ENCODE data around the gene YIPF7. TPM values are rescaled to one million over a fixed set of nuclear protein-coding genes. Genes with fewer than 3 reads are reported as not detected.

The YIPF7 gene
- not detected in 2 replicates for total RNA-seq

DNA sequence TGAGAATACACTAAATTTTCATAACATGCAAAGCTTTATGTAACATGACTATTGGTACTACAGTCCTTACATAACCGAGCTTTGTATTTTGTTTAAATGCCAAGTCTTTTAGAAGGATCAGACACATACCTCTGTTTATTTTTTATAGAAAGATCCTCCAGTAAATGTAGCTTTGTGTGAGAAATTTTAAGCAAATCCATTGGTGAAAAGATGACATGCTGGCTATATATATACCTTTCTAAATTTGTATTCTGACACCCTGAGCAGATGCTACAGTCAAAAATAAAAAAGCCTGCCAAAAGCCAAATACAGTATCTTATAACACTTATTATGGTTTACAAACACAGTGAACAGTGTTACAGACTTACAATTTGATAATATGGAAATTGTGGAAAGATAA lies at the start of gene YIPF7:
Gene YIPF7 (minus strand): TSS at position 201 of the 400 bp plus-strand sequence. CDS start 1,525 bp downstream, outside the sequence.
- DNase-seq (ENCODE audit: extremely low read depth, low read depth, low spot score), result no peak

DNA sequence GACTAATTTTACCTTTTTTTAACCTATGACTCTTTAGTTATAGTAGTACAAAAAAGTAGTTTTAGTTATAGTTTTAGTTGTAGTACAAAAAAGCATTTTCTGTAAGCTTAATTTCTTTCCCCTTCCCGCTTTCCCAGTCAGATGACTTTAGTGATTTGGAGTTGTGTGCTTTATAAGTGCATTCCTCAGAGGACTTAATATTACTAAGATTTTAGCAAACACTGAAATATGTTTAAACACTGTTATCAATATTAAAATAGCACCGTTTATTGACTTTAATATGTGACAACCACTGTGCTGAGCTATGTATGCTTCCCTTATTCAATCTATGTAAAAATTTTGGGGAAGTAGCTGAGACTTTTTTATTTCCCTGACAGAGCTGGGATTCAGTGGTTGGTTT lies 49.6 kb upstream of the YIPF7 start:
- DNase-seq (ENCODE audit: extremely low read depth, low read depth, low spot score), result no peak

DNA sequence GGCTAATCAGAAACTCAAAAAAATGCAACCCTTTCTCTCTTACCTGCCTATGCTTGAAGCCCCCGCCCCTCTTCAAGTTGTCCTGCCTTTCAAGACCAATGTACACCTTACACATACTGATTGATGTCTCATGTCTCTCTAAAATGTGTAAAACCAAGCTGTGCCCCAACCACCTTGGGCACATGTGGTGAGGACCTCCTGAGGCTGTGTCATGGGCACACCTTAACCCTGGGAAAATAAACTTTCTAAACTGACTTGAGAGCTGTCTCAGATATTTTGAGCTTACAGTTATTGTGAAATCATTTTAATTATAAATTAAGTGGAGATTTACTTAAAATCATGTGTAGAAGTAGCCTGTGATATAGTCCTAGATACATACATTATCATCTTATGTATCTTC lies 49.0 kb upstream of the YIPF7 start:
- no peak for DNase-seq (ENCODE audit: extremely low read depth, low read depth, low spot score)

DNA sequence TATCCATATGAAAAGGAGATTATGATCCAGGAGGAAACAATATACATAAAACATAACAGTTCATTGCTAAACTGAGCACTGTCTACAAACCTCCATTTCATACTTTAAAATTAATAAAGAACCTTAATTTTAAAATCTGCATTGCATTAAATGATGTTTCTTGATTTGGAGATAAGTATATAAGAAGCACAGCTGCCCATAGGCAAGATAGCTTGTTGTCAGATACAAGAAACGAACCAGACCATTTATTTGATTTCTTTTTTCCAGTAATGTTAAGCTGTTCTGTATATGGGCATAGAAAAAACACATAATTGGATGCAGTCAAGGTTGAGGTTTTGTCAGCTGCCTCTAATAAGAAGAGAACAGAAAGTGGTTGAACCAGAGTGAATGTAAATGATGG lies 33.2 kb upstream of the YIPF7 start:
- no peak for DNase-seq (ENCODE audit: extremely low read depth, low read depth, low spot score)

DNA sequence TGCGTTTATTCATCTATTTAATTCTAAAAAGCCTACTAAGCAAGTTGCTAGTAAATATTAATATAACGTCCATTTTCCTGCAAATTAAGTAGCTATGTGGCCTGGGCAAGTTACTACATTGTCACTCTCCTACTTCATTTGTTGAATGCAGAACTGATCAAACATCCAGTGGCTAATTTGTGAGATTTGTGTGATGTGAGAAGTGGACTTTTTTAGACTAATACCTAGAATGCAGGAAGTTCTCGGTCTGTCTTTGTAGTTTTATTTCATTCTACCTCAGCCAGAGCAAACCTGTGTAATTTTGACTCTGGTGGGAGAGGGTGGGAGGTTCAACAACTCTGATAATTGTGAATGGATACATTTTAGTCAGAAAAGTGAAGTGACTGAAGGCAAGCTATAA lies 27.6 kb upstream of the YIPF7 start:
- DNase-seq (ENCODE audit: extremely low read depth, low read depth, low spot score), result peak; percentile 2

DNA sequence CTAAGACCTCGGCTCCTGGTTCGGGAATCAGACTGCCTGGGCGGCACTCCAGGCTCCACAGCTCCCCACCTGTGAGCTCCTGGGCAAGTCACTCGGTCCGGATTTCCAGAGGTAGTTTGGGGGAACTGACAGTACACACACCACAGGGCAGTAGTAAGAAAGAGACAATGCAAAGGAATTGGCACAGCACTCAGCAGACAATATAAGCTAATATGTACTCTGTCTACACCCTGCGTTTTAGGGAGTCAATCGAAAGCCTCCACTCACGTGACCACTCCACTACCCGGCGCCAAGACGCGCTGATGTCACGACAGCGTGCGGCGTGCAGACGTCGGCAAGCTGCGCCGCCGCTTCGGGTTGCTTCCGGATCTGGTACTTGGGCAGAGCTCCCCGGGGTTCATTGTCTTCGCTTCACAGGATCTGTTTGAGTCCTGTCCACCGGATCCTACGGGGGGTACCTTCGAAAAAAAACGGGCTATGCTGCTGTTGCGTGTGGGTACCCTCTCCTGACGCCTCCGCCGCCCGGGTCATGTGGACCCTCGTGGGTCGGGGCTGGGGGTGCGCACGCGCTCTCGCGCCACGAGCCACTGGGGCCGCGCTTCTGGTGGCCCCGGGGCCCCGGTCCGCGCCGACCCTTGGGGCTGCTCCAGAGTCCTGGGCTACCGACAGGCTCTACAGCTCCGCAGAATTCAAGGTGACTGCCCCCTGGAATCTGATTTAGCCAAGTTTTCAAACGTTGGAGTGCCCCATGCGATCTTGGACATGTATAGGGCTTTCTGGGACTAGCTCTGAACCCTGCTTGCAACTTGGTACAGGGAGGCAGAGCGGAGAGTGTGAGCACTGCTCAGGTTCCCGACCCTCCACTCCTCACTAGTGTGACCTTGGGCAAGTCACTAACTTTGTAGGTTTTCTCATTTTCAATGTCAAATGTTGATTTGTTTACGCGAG lies 26.9 kb upstream of the YIPF7 start, which contains the start of gene GUF1:
Gene GUF1 (plus strand): TSS at position 327 of the 948 bp plus-strand sequence. CDS start 203 bp downstream, at position 530.
- DNase-seq (ENCODE audit: extremely low read depth, low read depth, low spot score), result peak; percentile 67

DNA sequence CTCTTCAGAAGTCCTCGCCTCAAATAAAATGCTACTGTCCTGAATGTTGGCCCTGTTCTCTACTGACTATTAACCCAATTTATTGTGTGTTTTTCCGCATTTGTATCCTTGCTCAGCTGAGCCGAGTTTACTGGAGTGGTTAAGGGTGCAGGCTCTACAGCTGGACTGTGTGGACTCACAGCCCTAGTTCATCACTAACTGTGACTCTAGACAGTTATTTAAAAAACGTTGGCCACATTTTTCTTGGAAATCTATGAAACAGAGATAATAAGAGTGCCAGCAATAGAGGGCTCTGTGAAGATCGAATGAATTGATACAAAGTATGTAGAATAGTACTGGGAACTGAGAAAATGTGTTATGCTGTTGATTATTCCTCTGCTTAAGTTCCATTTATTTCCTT lies 23.9 kb upstream of the YIPF7 start:
- DNase-seq (ENCODE audit: extremely low read depth, low read depth, low spot score), result no peak

DNA sequence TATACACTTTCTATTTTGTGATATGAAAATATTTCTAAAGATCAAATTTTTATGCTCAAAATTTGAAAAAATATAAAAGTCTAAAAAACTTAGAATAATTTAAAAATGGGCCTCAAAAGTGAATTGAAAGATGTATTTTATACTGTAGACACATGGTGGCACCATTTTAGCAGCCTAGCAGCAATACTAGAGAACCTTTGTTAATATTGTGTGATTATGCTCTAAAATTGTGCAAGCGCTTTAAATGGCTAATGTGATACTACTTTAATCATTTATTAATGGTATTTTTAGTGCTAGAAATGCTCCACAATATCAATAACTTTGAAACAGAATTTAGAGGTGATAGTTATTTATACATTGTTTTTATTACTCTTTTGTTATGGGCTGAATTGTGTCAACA lies 23.0 kb upstream of the YIPF7 start:
- DNase-seq (ENCODE audit: extremely low read depth, low read depth, low spot score), result no peak

DNA sequence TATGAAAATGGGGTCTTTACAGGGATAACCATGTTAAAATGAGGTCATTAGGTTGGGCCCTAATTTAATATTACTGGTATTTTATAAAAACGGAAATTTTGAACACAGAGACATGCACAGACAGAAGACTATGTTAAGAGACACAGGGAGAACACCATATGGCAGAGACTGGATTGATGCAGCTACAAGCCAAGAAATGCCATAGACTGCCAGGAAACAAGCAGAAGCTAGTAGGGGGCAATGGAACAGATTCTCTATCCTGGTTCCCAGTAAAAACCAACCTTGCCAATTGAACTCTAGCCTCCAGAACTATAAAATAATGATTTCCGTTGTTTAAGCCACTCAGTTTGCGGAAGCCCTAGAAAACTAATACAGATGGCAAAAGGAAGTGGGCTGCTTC lies 20.2 kb upstream of the YIPF7 start:
- no peak for DNase-seq (ENCODE audit: extremely low read depth, low read depth, low spot score)

DNA sequence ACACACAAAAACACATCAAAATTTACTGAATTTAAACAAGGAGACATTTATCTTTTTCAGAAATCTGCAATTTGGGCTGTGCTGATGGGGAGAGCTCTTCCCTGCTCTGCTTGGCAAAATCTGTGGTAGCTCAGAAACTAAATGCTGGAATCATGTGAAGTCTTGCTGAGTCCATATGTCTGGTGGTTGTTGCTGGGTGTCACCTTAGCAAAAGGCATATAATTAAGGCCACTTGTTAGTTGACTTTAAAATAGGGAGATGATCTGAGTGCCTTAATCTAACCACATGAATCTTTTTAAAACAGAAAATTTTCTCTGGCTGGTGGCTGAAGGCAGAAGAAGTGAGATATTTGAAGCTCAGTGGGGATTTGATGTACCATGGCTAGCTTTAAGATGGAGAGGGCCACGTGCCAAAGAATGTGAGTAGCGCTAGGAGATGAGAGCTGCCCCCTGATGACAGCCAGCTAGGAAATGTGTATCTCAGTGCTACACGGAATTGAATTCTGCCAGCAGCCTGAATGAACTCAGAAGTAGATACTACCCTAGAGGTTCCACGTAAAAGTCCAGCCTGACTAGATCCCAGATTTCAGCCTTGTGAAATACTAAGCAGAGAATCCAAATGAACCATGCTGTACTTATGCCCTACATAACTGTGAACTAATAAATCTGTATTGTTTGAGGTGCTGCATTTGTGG lies 19.2 kb upstream of the YIPF7 start:
- no peak for DNase-seq (ENCODE audit: extremely low read depth, low read depth, low spot score)

DNA sequence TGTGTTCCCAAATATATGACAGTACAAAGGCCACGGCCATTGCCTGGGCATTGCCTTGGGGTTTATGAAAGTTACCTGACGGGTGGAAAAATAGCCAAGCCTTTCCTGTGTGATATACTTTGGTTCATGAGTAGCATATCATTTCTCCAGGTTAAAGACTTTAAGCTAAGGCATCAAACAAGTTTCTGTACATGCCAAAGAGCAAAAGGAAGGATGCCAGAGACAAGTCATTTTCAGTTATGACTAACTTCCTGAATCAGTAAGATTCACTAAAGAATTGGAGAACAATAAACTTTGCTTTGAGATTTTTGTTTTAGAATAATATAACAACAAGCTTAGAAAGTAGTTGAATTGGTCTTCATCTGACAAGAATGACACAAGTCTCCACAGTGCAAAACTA lies 17.1 kb upstream of the YIPF7 start:
- DNase-seq (ENCODE audit: extremely low read depth, low read depth, low spot score), result no peak

DNA sequence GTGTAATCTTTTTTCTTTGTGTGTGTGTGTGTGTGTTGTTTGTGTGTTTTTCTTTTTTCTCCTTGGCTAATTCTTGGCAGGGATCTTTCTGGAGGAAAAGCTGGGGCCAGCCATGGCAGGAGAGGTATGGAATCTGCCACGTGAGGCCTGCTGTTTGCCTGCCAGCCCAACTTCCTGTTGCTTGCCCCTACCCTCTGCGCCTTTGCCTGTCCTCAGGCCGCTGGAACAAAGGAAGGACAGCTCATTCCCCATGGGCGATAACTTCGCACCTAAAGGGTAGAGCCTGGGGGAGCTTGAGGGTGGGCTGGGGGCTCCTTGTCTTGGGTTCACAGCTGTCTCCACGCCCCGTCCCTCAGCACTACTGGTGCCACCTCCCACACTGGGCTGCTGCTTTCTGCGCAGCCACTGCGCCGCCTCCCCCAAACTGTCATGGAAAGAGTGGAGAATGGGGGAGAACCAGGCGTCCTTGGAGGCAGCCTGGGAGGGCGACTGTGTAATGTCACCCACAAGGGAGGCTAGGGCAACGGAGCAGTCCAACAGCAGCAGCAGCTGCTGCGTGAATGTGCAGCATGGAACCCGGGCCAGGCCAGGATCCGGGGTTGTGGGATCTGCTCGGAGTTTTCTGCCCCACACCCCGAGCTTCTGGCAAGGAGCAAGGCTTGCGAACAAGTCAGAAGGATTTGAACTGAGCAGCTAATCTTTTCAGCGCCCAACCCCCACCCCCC lies 12.3 kb upstream of the YIPF7 start:
- no peak for DNase-seq (ENCODE audit: extremely low read depth, low read depth, low spot score)

DNA sequence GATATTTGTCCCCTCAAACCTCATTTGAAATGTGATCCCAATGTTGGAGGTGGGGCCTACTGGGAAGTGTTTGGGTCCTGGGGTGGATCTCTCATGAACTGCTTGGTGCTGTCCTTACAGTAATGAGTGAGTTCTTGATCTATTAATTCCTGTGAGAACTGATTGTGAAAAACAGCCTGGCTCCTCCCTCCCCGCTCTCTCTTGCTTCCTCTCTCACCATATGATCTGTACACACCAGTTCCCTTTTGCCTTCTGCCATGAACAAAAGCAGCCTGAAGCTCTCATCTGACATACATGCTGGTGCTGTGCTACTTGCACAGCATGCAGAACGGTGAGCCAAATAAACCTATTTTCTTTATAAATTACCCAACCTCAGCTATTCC lies 11.2 kb upstream of the YIPF7 start:
- no peak for DNase-seq (ENCODE audit: extremely low read depth, low read depth, low spot score)

DNA sequence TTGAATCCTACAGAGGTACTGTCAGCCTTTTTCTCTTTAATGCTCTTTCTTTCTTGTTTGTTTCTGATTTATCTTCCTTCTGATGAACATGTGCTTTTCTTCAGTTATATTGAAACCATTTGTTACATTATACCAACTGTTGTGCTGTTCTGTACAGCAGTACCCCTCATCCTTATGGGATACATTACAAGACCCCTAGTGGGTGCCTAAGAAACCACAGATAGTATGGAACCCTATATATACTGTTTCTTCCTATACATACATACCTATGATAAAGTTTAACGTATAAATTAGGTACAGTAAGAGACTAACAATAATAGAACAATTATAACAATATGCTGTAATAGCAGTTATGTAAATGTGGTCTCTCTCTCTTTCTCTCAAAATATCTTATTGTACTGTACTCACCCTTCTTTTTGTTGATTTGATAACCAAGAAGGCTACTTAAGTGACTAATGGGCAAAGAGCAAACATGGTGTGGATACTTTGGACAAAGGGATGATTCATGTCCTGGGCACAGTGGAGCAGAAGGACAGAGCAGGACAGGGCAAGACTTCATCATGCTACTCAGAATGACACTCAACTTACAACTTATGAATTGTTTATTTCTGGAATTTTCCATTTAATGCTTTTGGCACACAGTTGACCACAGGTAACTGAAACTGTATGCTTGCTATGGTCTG lies 10.7 kb upstream of the YIPF7 start:
- no peak for DNase-seq (ENCODE audit: extremely low read depth, low read depth, low spot score)

DNA sequence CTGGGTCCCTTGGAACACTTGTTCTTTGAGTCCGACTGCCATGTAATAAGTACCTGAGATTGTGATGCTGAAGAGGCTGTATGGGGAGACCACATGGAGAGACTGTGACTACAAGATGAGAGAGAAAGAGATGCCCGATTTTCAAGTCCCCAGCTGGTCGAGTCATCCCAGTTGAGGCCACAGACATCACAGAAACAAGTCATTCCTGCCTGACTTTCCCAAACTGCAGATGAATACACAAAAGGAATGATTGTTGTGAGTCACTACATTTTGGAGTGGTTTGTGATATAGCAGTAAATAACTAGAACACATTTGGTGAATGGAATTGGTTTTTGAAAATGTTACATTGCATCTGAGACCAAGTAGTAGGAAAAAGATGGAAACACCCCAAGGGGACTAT lies 9.0 kb upstream of the YIPF7 start:
- DNase-seq (ENCODE audit: extremely low read depth, low read depth, low spot score), result no peak

DNA sequence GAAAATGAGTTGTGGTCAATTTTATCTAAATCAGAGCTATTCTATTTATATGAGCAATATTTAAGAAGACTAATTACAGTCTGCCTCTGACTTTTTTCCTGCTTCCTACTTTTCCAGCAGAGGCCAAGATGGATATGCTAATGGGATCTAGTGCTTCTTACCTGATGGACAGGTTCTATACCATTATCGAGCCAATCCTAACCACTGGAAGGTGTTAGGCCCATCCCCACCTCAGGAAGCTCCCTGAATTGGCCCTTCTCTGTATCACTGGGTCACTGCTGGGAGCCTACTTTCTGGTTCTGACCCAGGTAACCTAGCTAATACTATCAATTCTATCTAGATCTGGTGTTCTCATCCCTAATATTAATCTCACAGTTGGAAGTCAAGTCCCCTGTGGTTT lies 577 bp upstream of the YIPF7 start:
- DNase-seq (ENCODE audit: extremely low read depth, low read depth, low spot score), result no peak

DNA sequence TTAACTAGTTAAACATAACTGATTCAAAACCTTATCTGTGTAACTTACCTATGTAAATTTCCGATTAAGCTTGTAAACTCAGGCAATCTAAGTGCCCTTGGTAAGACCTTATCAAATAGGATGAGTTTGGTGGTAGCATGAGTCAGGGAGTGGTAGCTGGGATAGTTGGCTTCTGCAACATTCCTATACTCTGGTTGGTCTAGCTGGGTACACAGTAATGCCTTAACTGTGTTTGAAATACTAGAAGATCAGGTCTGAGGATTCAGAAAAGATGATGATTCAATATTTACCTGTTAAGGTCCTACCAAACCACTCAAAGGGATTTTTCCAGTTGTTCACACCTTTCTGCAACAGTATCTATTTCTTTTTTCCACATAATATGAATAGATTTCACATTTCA lies 5.3 kb downstream of the YIPF7 start:
- no peak for DNase-seq (ENCODE audit: extremely low read depth, low read depth, low spot score)

DNA sequence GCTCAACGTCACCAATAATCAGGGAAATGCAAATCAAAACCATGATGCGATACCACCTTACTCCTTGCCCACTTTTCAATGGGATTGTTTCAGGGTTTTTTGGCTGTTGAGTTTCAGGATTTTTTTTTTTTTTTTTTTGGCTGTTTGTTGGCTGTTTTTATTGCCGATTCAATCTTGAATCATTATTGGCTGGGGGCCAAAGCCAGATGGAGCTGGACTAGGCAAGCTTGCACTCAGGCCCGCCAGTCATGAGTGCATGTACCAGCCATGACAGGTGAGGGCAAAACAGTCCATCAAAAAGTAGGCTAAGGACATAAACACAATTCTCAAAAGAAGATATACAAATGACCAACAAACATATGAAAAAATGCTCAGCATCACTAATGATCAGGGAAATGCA lies 13.3 kb downstream of the YIPF7 start:
- no peak for DNase-seq (ENCODE audit: extremely low read depth, low read depth, low spot score)

DNA sequence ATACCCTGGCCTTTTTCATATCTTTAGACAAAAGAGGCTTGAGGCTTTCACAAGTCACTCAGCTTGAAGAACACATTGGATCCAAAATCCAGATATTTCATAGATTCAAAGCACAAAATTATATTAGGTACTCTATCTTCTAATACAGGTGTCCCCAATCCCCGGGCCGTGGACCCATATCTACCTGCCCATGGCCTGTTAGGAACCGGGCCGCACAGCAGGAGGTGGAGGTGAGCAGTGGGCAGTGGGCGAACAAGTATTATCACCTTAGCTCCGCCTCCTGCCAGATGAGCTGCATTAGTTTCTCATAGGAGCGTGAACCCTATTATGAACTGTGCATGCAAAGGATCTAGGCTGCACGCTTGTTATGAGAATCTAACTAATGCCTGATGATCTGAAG lies 18.7 kb downstream of the YIPF7 start:
- DNase-seq (ENCODE audit: extremely low read depth, low read depth, low spot score), result no peak

DNA sequence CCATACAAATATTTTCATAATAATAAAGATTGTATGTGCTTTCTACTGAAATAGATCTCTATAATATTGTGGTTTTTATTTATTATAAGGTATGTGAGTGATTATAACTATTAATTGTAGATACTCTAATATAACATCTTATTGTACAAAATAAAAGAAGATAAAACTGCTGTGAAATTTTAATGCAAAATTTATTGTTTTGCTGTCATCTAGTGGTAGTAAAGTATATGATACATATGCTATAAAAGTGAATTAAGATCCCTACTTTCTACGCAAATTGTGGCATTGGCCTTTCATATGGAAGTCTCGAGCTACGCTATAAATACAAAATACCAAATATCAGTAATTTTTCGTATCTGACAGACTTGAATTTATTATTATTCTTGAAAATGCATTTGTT lies 19.3 kb downstream of the YIPF7 start:
- no peak for DNase-seq (ENCODE audit: extremely low read depth, low read depth, low spot score)

Measured in glomerular endothelial cell (primary cell).